IMR-90 (cell line): ENCODE data around the gene PERM1. TPM values are rescaled to one million over a fixed set of nuclear protein-coding genes. Genes with fewer than 3 reads are reported as not detected.

Experiments
- ATAC-seq: fragments of 200-7000 bp; cut with Tn5 transposase; 2 replicates; pipeline ENCODE4 v1.9.1; 2020; ENCODE audit warnings: low read depth, mild to moderate bottlenecking, moderate library complexity
- BruUV-seq: library from RNA; stranded (reverse); fragments of 400-500 nt; replicated peaks from 2 replicates; lab custom pipeline; 2021; lab: Mats Ljungman, UMichigan
- CTCF ChIA-PET: fragments of 300-600 bp; formaldehyde crosslinking; extraction: SDS; loops from one replicate; lab custom pipeline; 2021; ENCODE audit warnings: antibody characterized with exemption; lab: Yijun Ruan, JAX
- POLR2A ChIA-PET: fragments of 300-600 bp; sonication (Branson Sonifier 250); formaldehyde crosslinking; loops from one replicate; lab custom pipeline; 2022; ENCODE audit warnings: antibody characterized with exemption; ENCODE audit not compliant: unreplicated experiment; lab: Charles Lee
- DNase-seq: peaks from one replicate; pipeline ENCODE4 v3.0.0; 2013
- H2AFZ ChIP-seq: replicated peaks from 2 replicates; pipeline ENCODE3; 2013; ENCODE audit warnings: low read length, mild to moderate bottlenecking; ENCODE audit not compliant: poor library complexity
- H2AK5ac ChIP-seq: 2 replicates; pipeline ENCODE4 v1.6.1; 2013; ENCODE audit warnings: low read depth, low read length, inconsistent platforms
- H2AK9ac ChIP-seq: replicated peaks from 2 replicates; pipeline ENCODE3; 2013; ENCODE audit warnings: mild to moderate bottlenecking, low read depth, low read length, moderate library complexity; ENCODE audit not compliant: poor library complexity
- H2BK120ac ChIP-seq: 2 replicates; pipeline ENCODE4 v1.6.1; 2013; ENCODE audit warnings: low read depth, low read length, inconsistent platforms
- H2BK15ac ChIP-seq: 3 replicates; pipeline ENCODE4 v1.6.1; 2013; ENCODE audit warnings: low read depth, low read length, inconsistent platforms
- H2BK20ac ChIP-seq: 2 replicates; pipeline ENCODE4 v1.6.1; 2013; ENCODE audit warnings: low read depth, mild to moderate bottlenecking, inconsistent platforms, low read length, moderate library complexity
- H2BK5ac ChIP-seq: 2 replicates; pipeline ENCODE4 v1.6.1; 2013; ENCODE audit warnings: mild to moderate bottlenecking, low read depth, low read length, inconsistent platforms; ENCODE audit not compliant: poor library complexity, severe bottlenecking
- H3K14ac ChIP-seq: replicated peaks from 2 replicates; pipeline ENCODE4 v1.6.1; 2013; ENCODE audit warnings: low read depth, low read length, inconsistent platforms
- H3K18ac ChIP-seq: 2 replicates; pipeline ENCODE4 v1.6.1; 2013; ENCODE audit warnings: low read depth, low read length, control low read depth
- H3K23ac ChIP-seq: 2 replicates; pipeline ENCODE4 v1.6.1; 2013; ENCODE audit warnings: low read depth, low read length, inconsistent platforms
- H3K27ac ChIP-seq: 2 replicates; pipeline ENCODE4 v1.5.1; 2013; ENCODE audit warnings: mild to moderate bottlenecking, control low read depth, low read length; ENCODE audit not compliant: insufficient read depth
- H3K27me3 ChIP-seq: 2 replicates; pipeline ENCODE4 v1.6.1; 2013; ENCODE audit warnings: low read length; ENCODE audit not compliant: control insufficient read depth, insufficient read depth
- H3K36me3 ChIP-seq: 2 replicates; pipeline ENCODE4 v1.6.1; 2013; ENCODE audit warnings: low read length, mixed read lengths; ENCODE audit not compliant: control insufficient read depth, insufficient read depth
- H3K4ac ChIP-seq: 2 replicates; pipeline ENCODE4 v1.6.1; 2013; ENCODE audit warnings: low read depth, low read length, inconsistent platforms
- H3K4me1 ChIP-seq: 2 replicates; pipeline ENCODE4 v1.6.1; 2013; ENCODE audit warnings: low read length, mixed read lengths; ENCODE audit not compliant: control insufficient read depth, insufficient read depth
- H3K4me2 ChIP-seq: 2 replicates; pipeline ENCODE4 v1.6.1; 2013; ENCODE audit warnings: low read depth, mild to moderate bottlenecking, control low read depth, low read length, moderate library complexity
- H3K4me3 ChIP-seq: 2 replicates; pipeline ENCODE4 v1.5.1; 2013; ENCODE audit warnings: low read depth, mild to moderate bottlenecking, control low read depth, low read length, moderate library complexity; ENCODE audit not compliant: insufficient read depth
- H3K56ac ChIP-seq: 2 replicates; pipeline ENCODE4 v1.6.1; 2013; ENCODE audit warnings: low read length, inconsistent platforms; ENCODE audit not compliant: insufficient read depth; ENCODE audit errors: extremely low read depth
- H3K79me1 ChIP-seq, 2 experiments: 2 replicates each; pipeline ENCODE4 v1.6.1; 2013; ENCODE audit warnings: low read length in 2 of 2, inconsistent platforms in 1 of 2, low read depth in 1 of 2
- H3K9ac ChIP-seq: 2 replicates; pipeline ENCODE4 v1.6.1; 2013; ENCODE audit warnings: low read depth, low read length, control low read depth
- H3K9me1 ChIP-seq: 2 replicates; pipeline ENCODE4 v1.6.1; 2013; ENCODE audit warnings: low read length, inconsistent platforms; ENCODE audit not compliant: insufficient read depth
- H3K9me3 ChIP-seq: 2 replicates; pipeline ENCODE4 v1.6.1; 2013; ENCODE audit warnings: low read length; ENCODE audit not compliant: control insufficient read depth, insufficient read depth
- H4K20me1 ChIP-seq: 2 replicates; pipeline ENCODE4 v1.6.1; 2013; ENCODE audit warnings: low read length, inconsistent platforms; ENCODE audit not compliant: insufficient read depth
- H4K5ac ChIP-seq: 2 replicates; pipeline ENCODE4 v1.6.1; 2013; ENCODE audit warnings: mild to moderate bottlenecking, low read depth, low read length, control low read depth
- H4K8ac ChIP-seq, 2 experiments: 2 replicates each; pipeline ENCODE4 v1.6.1; 2013; ENCODE audit warnings: low read depth in 2 of 2, low read length in 2 of 2, control low read depth in 1 of 2, inconsistent platforms in 1 of 2
- H4K91ac ChIP-seq: 2 replicates; pipeline ENCODE4 v1.6.1; 2013; ENCODE audit warnings: low read depth, low read length, inconsistent platforms; ENCODE audit not compliant: insufficient read depth
- CEBPB ChIP-seq: IDR thresholded peaks from 2 replicates; pipeline ENCODE4 v1.6.1; 2012; ENCODE audit warnings: low read depth, low read length, improper control_type of control experiment
- FOS ChIP-seq: fragments of 150-350 bp; IDR thresholded peaks from 2 replicates; pipeline ENCODE4 v1.6.1; 2016; ENCODE audit warnings: low read depth, low read length
- MAZ ChIP-seq: IDR thresholded peaks from 2 replicates; pipeline ENCODE4 v1.6.1; 2012; ENCODE audit warnings: low read depth, mild to moderate bottlenecking, low read length, improper control_type of control experiment, moderate library complexity, borderline replicate concordance
- RAD21 ChIP-seq: IDR thresholded peaks from 2 replicates; pipeline ENCODE4 v1.6.1; 2012; ENCODE audit warnings: low read length, improper control_type of control experiment
- WGBS, 2 experiments: methylation state at CpG; one replicate each; pipeline versions ENCODE4 v1.1.5 to v1.1.7; 2013; ENCODE audit warnings: missing lambda C conversion rate in 2 of 2; ENCODE audit not compliant: insufficient read length in 1 of 2; ENCODE audit errors: extremely low coverage in 2 of 2; 5-methylcytosine and 5-hydroxymethylcytosine counted together
- dilution Hi-C: fragments of 300-500 bp; cut with HindIII; formaldehyde crosslinking; loops from one replicate; pipeline ENCODE4 v1.14.3; 2018; ENCODE audit warnings: low sequenced_read_pairs; ENCODE audit not compliant: unreplicated experiment
- in situ Hi-C: fragments of 300-500 bp; cut with MboI; formaldehyde crosslinking; loops from 3 replicates; pipeline ENCODE4 v1.14.3; 2019; ENCODE audit warnings: low sequenced_read_pairs, inconsistent platforms, mixed read lengths
- intact Hi-C: fragments of 100-400 bp; cut with micrococcal nuclease; formaldehyde crosslinking; loops from 2 replicates; pipeline ENCODE4 v1.10.0; 2022
- polyA plus RNA-seq, 3 experiments: library from polyadenylated mRNA; depleted of rRNA; stranded (reverse); fragments of >200 nt; gene quantifications; 2 replicates each; pipeline ENCODE4 v1.2.3, GENCODE V29; 2012; ENCODE audit warnings: low replicate concordance in 1 of 3
- total RNA-seq: library from RNA; depleted of rRNA; stranded (reverse); fragments of >200 nt; gene quantifications from 2 replicates; pipeline ENCODE4 v1.2.3, GENCODE V29; 2012

Gene PERM1
- total and polyA plus RNA-seq, 2 of the 4 experiments (the other 2 are of a cell fraction) = not detected

DNA sequence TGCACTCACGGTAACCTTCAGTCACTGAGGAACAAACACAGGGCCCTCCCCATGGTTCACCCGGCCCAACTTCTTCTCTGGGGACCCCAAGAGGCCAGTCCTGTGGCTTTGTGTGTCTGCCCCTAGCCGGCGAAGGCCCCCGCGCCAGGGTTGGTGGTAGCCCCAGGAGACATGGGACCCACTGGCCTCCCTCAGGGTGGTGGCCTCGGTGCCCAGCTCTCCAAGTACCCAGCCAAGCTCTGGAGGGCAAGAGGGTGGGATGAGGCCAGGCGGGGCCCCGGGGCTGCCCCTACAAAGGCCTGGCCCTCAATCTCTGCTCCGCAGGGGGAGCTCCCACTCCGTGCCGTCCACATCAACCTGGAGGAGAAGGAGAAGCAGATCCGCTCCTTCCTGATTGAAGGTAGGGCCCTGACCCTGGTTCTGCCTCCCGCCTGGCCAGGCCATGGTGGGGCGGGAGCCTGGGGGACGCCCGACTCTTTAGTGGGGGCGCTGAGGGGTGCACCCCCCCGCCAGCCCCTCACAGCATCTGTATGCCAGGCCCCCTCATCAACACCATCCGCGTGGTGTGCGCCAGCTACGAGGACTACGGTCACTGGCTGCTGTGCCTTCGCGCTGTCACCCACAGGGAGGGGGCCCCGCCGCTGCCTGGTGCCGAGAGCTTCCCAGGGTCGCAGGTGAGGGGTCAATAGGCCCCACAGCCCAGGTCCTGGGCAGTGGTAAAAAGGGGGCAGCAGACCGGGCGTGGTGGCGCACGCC lies 10.0 kb downstream of the PERM1 start:
- H2AFZ ChIP-seq = no peak overlapping the region
- TF ChIP-seq MAZ (no peak), RAD21 (no peak), CEBPB (no peak), FOS (no peak)
- no TSS peak for BruUV-seq
- H3K4me2 ChIP-seq = no peak overlapping the region
- no peak overlapping the region for H4K91ac ChIP-seq
- H3K14ac ChIP-seq = no peak overlapping the region
- no peak overlapping the region for H3K4me3 ChIP-seq
- 0 out of 2 replicates have a peak, but pooled peaks cover 2% of the 10 kb centered on the region for H3K4me1 ChIP-seq
- intact Hi-C loops (no loop called here), dilution Hi-C loops (no loop called here), in situ Hi-C loops (no loop called here)
- no peak overlapping the region for H3K23ac ChIP-seq
- peaks cover 6% of the 10 kb centered on the region for H3K9me1 ChIP-seq
- no peak overlapping the region for H3K18ac ChIP-seq
- H2BK15ac ChIP-seq = no peak overlapping the region
- H3K27me3 ChIP-seq = peaks cover 5% of the 10 kb centered on the region; the same call in 1 of the 2 replicates
- H4K8ac ChIP-seq = no peak overlapping the region
- no peak overlapping the region for H2BK120ac ChIP-seq
- no peak overlapping the region for H2AK5ac ChIP-seq
- H3K36me3 ChIP-seq = no peaks in the 10 kb centered on the region
- ATAC-seq = no peak
- no peak overlapping the region for H2BK5ac ChIP-seq
- no peak overlapping the region for H3K56ac ChIP-seq
- no peaks in the 10 kb centered on the region; the same call in 1 of the 2 replicates for H4K20me1 ChIP-seq
- no peak for DNase-seq
- ChIA-PET CTCF (no interaction called here), POLR2A (no interaction called here)
- H3K9ac ChIP-seq = no peak overlapping the region
- 82% methylated on average over 12 of the region's 34 CpGs; no CpG with 5 or more reads in 1 of the 2 experiments for WGBS, 2 experiments
- no peak overlapping the region for H4K5ac ChIP-seq
- 0 out of 4 replicates have a peak, but pooled peaks cover 0 to 5% of the 10 kb centered on the region in 2 experiments for H3K79me1 ChIP-seq
- no peak overlapping the region for H2AK9ac ChIP-seq
- H3K9me3 ChIP-seq = no peaks in the 10 kb centered on the region
- H2BK20ac ChIP-seq = no peak overlapping the region
- no peak overlapping the region for H3K27ac ChIP-seq
- H3K4ac ChIP-seq = no peak overlapping the region
